Thymus (tissue), 11 donors: ENCODE measurements around the gene TP63. TPM values are rescaled to one million over a fixed set of nuclear protein-coding genes. Genes with fewer than 3 reads are reported as not detected.

Experiments
- DNase-seq, 9 donors: peaks; one replicate each; pipeline ENCODE4 v3.0.0-alpha.2; 2013; ENCODE audit warnings: low spot score in 9 of 9, low read depth in 6 of 9, missing footprints in 1 of 9
- H3K27ac ChIP-seq, 2 donors: one replicate each; pipeline ENCODE4 v1.5.1; 2013; ENCODE audit warnings: control low read depth in 1 of 2, low read depth in 1 of 2, low read length in 1 of 2, mild to moderate bottlenecking in 1 of 2, moderate library complexity in 1 of 2
- H3K27me3 ChIP-seq, 2 donors: one replicate each; pipeline ENCODE4 v1.5.1; 2013; ENCODE audit warnings: low read length in 1 of 2; ENCODE audit not compliant: control insufficient read depth in 2 of 2, insufficient read depth in 1 of 2
- H3K36me3 ChIP-seq, 2 donors: one replicate each; pipeline ENCODE4 v1.5.1; 2013; ENCODE audit warnings: low read length in 1 of 2, mild to moderate bottlenecking in 1 of 2, moderate library complexity in 1 of 2; ENCODE audit not compliant: control insufficient read depth in 2 of 2, insufficient read depth in 2 of 2
- H3K4me1 ChIP-seq, 2 donors: one replicate each; pipeline ENCODE4 v1.5.1; 2013; ENCODE audit warnings: low read length in 2 of 2; ENCODE audit not compliant: control insufficient read depth in 2 of 2, insufficient read depth in 2 of 2
- H3K4me3 ChIP-seq, 2 donors: one replicate each; pipeline ENCODE4 v1.5.1; 2013; ENCODE audit warnings: low read length in 2 of 2, control low read depth in 1 of 2, mild to moderate bottlenecking in 1 of 2
- H3K9me3 ChIP-seq, 2 donors: one replicate each; pipeline ENCODE4 v1.5.1; 2013; ENCODE audit warnings: low read length in 1 of 2, mild to moderate bottlenecking in 1 of 2; ENCODE audit not compliant: control insufficient read depth in 2 of 2, insufficient read depth in 1 of 2
- WGBS: extraction: QIAGEN DNeasy Blood & Tissue Kit; methylation state at CpG from one replicate; pipeline ENCODE4 v1.1.7; 2013; 5-methylcytosine and 5-hydroxymethylcytosine counted together
- polyA plus RNA-seq: library from polyadenylated mRNA; stranded (reverse); fragments of 200-250 nt; gene quantifications from one replicate; pipeline ENCODE4 v1.2.3, GENCODE V29; 2013
- total RNA-seq: library from RNA; stranded (reverse); fragments of 120-200 nt; gene quantifications from one replicate; pipeline ENCODE4 v1.2.4, GENCODE V29; 2013
- donor health status: healthy.

The TP63 gene
- total and polyA plus RNA-seq, 2 donors, result 17.3 to 47.1 TPM

DNA sequence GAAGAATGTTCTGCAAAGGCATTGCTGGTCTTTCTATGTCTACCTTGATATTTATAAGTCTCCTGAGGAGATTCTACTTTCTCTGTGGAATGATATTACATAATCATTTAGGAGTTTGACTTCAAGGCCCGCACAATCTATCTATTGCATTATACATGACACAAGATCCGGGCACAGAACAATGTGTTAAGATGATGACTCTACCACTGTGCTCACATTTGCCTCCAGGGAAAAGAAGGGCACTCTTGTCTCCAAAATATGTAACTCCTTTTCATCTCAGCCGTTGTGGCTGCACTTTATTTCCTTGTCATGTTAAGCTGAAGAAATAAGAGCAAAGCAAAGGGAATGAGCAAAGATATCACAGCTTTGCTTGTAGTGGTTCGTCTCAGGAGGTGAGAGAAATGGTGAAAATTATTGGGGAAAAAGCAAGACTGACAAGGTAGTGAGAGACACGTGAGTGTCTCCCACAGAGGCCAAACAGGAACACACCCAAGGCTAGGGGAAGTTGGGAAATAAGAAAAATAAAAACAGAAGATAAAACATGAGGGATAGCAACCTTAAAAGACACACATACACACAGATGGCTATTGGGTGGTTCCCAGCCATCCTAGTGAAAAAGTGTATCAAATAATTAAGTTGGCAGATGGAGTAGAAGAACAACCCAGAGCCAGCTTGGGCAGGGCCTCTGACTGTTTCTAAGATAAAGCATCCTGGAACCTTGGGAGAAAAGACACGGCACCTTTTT is 305.2 kb downstream of the TP63 start:
- H3K27me3 ChIP-seq, result no peaks in the 10 kb centered on the region
- no peak overlapping the region for H3K4me3 ChIP-seq
- no peaks in the 10 kb centered on the region for H3K4me1 ChIP-seq
- H3K27ac ChIP-seq, result no peak overlapping the region
- WGBS, result 91% methylated on average over 6 of the region's 6 CpGs
- no peak for DNase-seq
- H3K9me3 ChIP-seq, result no peaks in the 10 kb centered on the region
- H3K36me3 ChIP-seq, result no peaks in the 10 kb centered on the region

DNA sequence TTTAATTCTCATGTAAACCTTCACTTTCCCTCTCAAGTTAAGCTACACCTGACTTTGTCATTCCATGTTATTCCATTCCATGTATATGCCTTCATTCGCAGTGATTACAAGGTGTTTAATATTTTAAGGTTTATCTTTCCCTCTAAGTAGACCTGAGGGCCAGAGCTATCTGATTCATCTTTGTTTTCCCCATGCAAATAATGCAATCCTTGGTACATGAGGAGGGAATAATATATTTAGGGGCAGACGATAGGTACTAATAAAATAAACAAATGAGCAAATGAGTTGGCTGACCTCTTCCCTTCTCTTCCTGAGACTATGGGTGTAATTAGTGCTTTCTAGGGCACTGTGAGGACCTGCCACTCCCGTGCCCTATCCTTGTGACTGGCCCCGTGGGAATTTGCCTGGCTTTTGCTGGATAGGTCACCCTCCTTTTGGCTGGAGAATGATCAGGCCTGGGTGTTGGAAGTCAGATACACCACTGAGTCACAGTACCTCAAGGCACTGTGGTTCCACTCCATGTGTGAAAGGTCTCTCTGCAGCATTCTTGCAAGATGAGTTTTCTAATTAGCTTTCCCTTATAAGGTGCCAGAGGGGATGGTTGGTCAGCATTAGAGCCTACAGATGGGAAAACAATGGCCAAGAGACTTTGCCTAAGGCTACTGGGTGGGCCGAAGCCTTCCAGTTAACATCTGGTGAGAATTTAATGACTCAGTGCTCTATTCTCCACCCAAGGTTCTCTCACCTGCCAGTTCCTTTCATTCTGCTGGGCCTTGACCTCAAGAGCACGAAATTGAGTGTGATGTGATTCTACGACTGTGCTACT is 306.3 kb downstream of the TP63 start:
- no peak for DNase-seq
- WGBS, result 72% methylated on average over 7 of the region's 7 CpGs
- Histone ChIP-seq H3K4me3 (no peak overlapping the region), H3K36me3 (no peaks in the 10 kb centered on the region), H3K4me1 (no peaks in the 10 kb centered on the region), H3K27me3 (no peaks in the 10 kb centered on the region), H3K9me3 (no peaks in the 10 kb centered on the region), H3K27ac (no peak overlapping the region)

- no peaks in the 10 kb centered on the region for H3K9me3 ChIP-seq
- no peaks in the 10 kb centered on the region for H3K27me3 ChIP-seq
- no peaks in the 10 kb centered on the region for H3K4me1 ChIP-seq
- no peak overlapping the region for H3K27ac ChIP-seq
- DNase-seq, result no peak
- no peak overlapping the region for H3K4me3 ChIP-seq
- WGBS, result 93% methylated on average over 5 of the region's 5 CpGs
- no peaks in the 10 kb centered on the region for H3K36me3 ChIP-seq
These were observed 309.9 kb downstream of the TP63 start for GRCh38 chr3:189941125-189941524.

DNA sequence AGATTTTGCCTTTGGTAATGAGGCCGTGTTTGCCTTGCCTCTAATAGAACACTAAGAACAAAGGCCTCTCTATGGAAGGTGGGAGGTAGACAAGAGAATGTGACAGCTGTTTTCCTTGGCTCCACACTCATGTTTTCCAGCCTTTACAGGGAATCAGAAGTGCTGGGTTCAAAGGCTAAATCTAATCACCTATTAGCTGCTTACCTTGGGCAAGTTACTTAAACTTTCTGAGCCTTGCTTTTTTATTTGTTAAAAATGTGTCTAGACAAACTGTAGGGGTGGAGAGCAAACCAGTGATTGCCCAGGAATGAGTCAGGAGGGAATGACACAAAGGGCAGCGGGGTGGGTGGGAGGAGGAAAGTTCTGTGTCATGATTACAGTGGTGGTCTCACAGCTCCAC is 310.5 kb downstream of the TP63 start:
- H3K4me3 ChIP-seq, result no peak overlapping the region
- DNase-seq, result no peak
- WGBS, result 94% methylated on average over 2 of the region's 2 CpGs
- no peaks in the 10 kb centered on the region for H3K4me1 ChIP-seq
- H3K27me3 ChIP-seq, result no peaks in the 10 kb centered on the region
- H3K27ac ChIP-seq, result no peak overlapping the region
- H3K36me3 ChIP-seq, result no peaks in the 10 kb centered on the region
- H3K9me3 ChIP-seq, result no peaks in the 10 kb centered on the region

- no peak overlapping the region for H3K27ac ChIP-seq
- no peak overlapping the region for H3K4me3 ChIP-seq
- H3K4me1 ChIP-seq, result no peaks in the 10 kb centered on the region
- DNase-seq, result no peak
- no peaks in the 10 kb centered on the region for H3K27me3 ChIP-seq
- WGBS, result 95% methylated on average over 3 of the region's 3 CpGs
- no peaks in the 10 kb centered on the region for H3K36me3 ChIP-seq
- no peaks in the 10 kb centered on the region for H3K9me3 ChIP-seq
These were observed 311.8 kb downstream of the TP63 start for GRCh38 chr3:189942948-189943347.

DNA sequence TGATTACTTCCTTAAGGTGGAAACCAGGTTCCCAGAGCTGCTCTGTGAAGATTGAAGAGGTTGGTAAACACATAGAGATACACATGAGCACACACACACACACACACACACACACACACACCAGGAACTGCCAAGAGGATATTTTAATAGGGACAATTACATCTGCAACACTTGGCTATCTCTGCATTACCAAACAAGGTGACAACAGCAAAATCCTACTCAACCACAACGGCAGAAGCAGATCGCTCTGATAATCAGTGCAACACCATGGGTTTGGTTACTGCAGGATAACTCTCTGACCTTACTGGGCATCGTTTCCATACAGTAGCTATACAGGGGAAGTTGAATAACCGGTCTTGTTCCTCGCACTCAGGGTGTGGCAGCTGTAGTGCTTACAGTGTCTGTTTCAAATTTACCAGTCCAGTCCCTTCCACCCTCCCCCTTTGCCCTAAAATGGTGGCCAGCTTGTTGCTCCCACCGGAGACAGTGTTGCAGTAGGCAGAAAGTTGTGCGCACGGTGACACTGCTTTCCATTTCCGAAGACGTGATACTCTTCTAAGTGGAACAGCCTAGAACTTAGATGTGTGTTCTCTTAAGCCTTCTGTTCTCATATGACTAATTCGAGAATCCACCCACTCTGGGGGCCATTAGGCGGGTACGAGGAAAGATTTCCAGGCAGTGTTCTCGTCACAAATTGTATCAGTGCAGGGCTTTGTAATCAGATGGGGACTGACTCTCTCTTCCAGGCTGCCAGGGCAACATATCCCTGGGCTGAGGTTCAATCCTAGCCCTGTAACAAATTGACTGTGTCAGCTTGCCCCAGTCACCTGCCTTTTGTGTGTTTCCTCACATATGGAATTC is 313.3 kb downstream of the TP63 start:
- Histone ChIP-seq H3K27me3 (no peaks in the 10 kb centered on the region), H3K36me3 (no peaks in the 10 kb centered on the region), H3K4me1 (no peaks in the 10 kb centered on the region), H3K9me3 (no peaks in the 10 kb centered on the region), H3K4me3 (no peak overlapping the region), H3K27ac (no peak overlapping the region)
- 93% methylated on average over 14 of the region's 14 CpGs for WGBS
- no peak for DNase-seq

- WGBS, result 93% methylated on average over 6 of the region's 6 CpGs
- Histone ChIP-seq H3K27ac (no peak overlapping the region), H3K4me3 (no peak overlapping the region), H3K36me3 (no peaks in the 10 kb centered on the region), H3K27me3 (no peaks in the 10 kb centered on the region), H3K4me1 (peaks cover 0 to 2% of the 10 kb centered on the region in 2 donors), H3K9me3 (no peaks in the 10 kb centered on the region)
- DNase-seq, result no peak
These were observed 314.9 kb downstream of the TP63 start for GRCh38 chr3:189945935-189946709.
